Ovary (tissue), 3 donors: ENCODE data around the gene PCYT1A.

ENCODE experiments used
- EP300 ChIP-seq: sonication (generic); formaldehyde crosslinking; IDR thresholded peaks from one replicate; pipeline ENCODE4 v1.6.1; 2017; ENCODE audit warnings: antibody characterized with exemption
- POLR2A ChIP-seq: fragments of 450-650 bp; IDR thresholded peaks from one replicate; pipeline ENCODE4 v1.6.1; 2017; ENCODE audit warnings: antibody characterized with exemption, mild to moderate bottlenecking, moderate library complexity
- TF ChIP-seq, protein P1 (sequence below), 3 donors: fragments of 450-650 bp in 2 of 3; fragments of 200-600 bp in 1 of 3; IDR thresholded peaks; one replicate each; pipeline versions ENCODE4 v1.5.1 to v1.8.0; 2016 to 2022; ENCODE audit warnings: antibody characterized with exemption in 3 of 3, mild to moderate bottlenecking in 1 of 3
- donor health status: DM: no; HTN: no; CAD: no.

DNA sequence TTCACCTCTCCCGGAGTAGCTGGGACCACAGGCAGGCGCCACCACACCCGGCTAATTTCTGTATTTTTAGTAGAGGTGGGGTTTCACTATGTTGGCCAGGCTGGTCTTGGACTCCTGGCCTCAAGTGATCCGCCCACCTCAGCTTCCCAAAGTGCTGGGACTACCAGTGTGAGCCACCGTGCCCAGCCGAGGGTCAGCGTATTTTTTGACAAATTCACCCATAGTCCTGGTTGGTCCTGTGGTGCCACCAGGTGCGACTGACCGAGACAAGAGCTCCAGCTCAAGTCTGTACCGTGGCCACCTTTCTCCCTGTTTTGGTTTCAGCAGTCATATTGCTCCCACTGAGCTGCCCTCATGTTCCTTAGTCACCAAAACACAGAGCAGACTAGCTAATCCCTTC is 62.4 kb downstream of the PCYT1A start:
- no peak for TF ChIP-seq EP300
- TF ChIP-seq, protein P1, sequence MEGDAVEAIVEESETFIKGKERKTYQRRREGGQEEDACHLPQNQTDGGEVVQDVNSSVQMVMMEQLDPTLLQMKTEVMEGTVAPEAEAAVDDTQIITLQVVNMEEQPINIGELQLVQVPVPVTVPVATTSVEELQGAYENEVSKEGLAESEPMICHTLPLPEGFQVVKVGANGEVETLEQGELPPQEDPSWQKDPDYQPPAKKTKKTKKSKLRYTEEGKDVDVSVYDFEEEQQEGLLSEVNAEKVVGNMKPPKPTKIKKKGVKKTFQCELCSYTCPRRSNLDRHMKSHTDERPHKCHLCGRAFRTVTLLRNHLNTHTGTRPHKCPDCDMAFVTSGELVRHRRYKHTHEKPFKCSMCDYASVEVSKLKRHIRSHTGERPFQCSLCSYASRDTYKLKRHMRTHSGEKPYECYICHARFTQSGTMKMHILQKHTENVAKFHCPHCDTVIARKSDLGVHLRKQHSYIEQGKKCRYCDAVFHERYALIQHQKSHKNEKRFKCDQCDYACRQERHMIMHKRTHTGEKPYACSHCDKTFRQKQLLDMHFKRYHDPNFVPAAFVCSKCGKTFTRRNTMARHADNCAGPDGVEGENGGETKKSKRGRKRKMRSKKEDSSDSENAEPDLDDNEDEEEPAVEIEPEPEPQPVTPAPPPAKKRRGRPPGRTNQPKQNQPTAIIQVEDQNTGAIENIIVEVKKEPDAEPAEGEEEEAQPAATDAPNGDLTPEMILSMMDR (IDR thresholded peaks at IDR 0.05), result no peak
- TF ChIP-seq POLR2A, result no peak
